HEK293T (cell line): ENCODE data around the gene MAP1LC3A.

Experiments
- CTCF ChIA-PET: fragments of 350-600 bp; formaldehyde crosslinking; extraction: SDS; loops from one replicate; lab custom pipeline; 2021; ENCODE audit warnings: antibody characterized with exemption, inconsistent platforms; lab: Yijun Ruan, JAX
- POLR2A ChIA-PET: fragments of 350-600 bp; formaldehyde crosslinking; extraction: SDS; loops from one replicate; lab custom pipeline; 2020; ENCODE audit warnings: antibody characterized with exemption, inconsistent platforms; lab: Yijun Ruan, JAX
- DNase-seq: peaks from one replicate; pipeline ENCODE4 v3.0.0; 2012; ENCODE audit warnings: mixed read lengths; ENCODE audit errors: extremely low spot score
- ARNT ChIP-seq: fragments of 450-650 bp; IDR thresholded peaks from 2 replicates; pipeline ENCODE4 v1.6.1; 2017; ENCODE audit warnings: mild to moderate bottlenecking
- BHLHE40 ChIP-seq: fragments of 450-650 bp; IDR thresholded peaks from 2 replicates; pipeline ENCODE4 v1.6.1; 2016; ENCODE audit warnings: mild to moderate bottlenecking, moderate library complexity, borderline replicate concordance
- CTBP1 ChIP-seq: fragments of 450-650 bp; IDR thresholded peaks from 2 replicates; pipeline ENCODE4 v1.6.1; 2016; ENCODE audit warnings: borderline replicate concordance
- ELF4 ChIP-seq: fragments of 450-650 bp; IDR thresholded peaks from 2 replicates; pipeline ENCODE4 v1.6.1; 2017; ENCODE audit warnings: antibody characterized with exemption
- FOXA1 ChIP-seq: fragments of 450-650 bp; IDR thresholded peaks from 2 replicates; pipeline ENCODE4 v1.6.1; 2016; ENCODE audit warnings: mild to moderate bottlenecking
- FOXK2 ChIP-seq: fragments of 450-650 bp; IDR thresholded peaks from 2 replicates; pipeline ENCODE4 v1.6.1; 2016; ENCODE audit warnings: mild to moderate bottlenecking
- FOXM1 ChIP-seq: fragments of 450-650 bp; IDR thresholded peaks from 2 replicates; pipeline ENCODE4 v1.6.1; 2017; ENCODE audit warnings: mild to moderate bottlenecking, borderline replicate concordance
- HDGF ChIP-seq: fragments of 450-650 bp; IDR thresholded peaks from 2 replicates; pipeline ENCODE4 v1.6.1; 2017; ENCODE audit warnings: antibody characterized with exemption, borderline replicate concordance
- L3MBTL2 ChIP-seq: fragments of 450-650 bp; conservative IDR thresholded peaks from 2 replicates; pipeline ENCODE4 v1.6.1; 2016; ENCODE audit warnings: mild to moderate bottlenecking
- LEF1 ChIP-seq: fragments of 450-650 bp; IDR thresholded peaks from 2 replicates; pipeline ENCODE4 v1.6.1; 2017; ENCODE audit warnings: mild to moderate bottlenecking, borderline replicate concordance
- NFRKB ChIP-seq: fragments of 450-650 bp; IDR thresholded peaks from 2 replicates; pipeline ENCODE4 v1.6.1; 2016; ENCODE audit warnings: mild to moderate bottlenecking, moderate library complexity
- SP1 ChIP-seq: fragments of 450-650 bp; IDR thresholded peaks from 2 replicates; pipeline ENCODE4 v1.6.1; 2017
- SUZ12 ChIP-seq: fragments of 450-650 bp; IDR thresholded peaks from 2 replicates; pipeline ENCODE4 v1.6.1; 2016; ENCODE audit warnings: mild to moderate bottlenecking
- TARDBP ChIP-seq: fragments of 450-650 bp; IDR thresholded peaks from 2 replicates; pipeline ENCODE4 v1.6.1; 2016
- ZNF384 ChIP-seq: fragments of 450-650 bp; IDR thresholded peaks from 2 replicates; pipeline ENCODE4 v1.6.1; 2016
- TF ChIP-seq, protein P1 (sequence below): fragments of 450-650 bp; IDR thresholded peaks from 2 replicates; pipeline ENCODE4 v1.6.1; 2016

Gene MAP1LC3A

GRCh38 chr20:34595377-34596184 lies 37.1 kb downstream of the MAP1LC3A start:
- TF ChIP-seq FOXK2 (no peak), SUZ12 (no peak), BHLHE40 (no peak), L3MBTL2 (no peak), LEF1 (no peak), FOXA1 (no peak), ZNF384 (no peak), SP1 (no peak)
- ChIA-PET POLR2A (no interaction called here), CTCF (no interaction called here)
- no peak for DNase-seq

DNA sequence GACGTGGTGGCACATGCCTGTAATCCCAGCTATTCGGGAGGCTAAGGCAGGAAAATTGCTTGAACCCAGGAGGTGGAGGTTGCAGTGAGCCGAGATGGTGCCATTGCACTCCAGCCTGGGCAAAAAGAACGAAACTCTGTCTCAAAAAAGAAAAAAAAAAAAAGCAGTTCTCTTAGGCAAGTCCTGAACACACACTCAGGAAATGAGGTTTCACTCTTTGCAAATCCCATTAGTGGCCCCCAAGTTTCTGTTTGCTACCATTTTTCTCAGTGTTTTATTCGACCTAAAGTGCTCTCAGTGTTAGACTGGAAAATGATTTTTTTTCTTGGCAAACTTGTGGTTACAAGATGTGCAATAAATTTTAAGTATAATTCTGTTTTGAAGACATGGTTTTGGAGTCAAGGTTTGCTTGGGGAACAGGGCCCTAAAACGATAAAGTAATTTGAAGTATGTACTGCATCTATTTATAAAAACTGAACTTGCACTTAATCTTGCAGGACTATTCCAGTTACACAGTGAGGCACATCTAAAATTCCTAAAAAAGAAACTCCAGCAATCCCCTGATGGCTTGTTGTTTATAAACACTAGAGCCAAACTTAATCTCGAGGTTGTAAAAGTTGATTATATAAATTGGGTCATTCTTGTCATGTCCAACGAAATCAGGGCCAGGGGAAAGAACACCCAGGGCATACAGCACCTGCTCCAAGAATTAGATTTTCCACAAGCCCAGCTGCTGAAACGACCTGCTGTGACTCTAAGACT lies 42.6 kb downstream of the MAP1LC3A start:
- DNase-seq: no peak
- ChIA-PET POLR2A (no interaction called here), CTCF (no interaction called here)

GRCh38 chr20:34604980-34605788 lies 46.7 kb downstream of the MAP1LC3A start:
- POLR2A ChIA-PET: no interaction called here
- no peak for DNase-seq
- no peak for TF ChIP-seq FOXA1
- no peak for TF ChIP-seq ZNF384
- no peak for TF ChIP-seq BHLHE40
- TF ChIP-seq SUZ12: no peak
- TF ChIP-seq ELF4: no peak
- TF ChIP-seq FOXM1: no peak
- TF ChIP-seq TARDBP: no peak
- no peak for TF ChIP-seq CTBP1
- no peak for TF ChIP-seq FOXK2
- TF ChIP-seq HDGF: no peak
- no peak for TF ChIP-seq L3MBTL2
- TF ChIP-seq LEF1: no peak
- no peak for TF ChIP-seq NFRKB
- TF ChIP-seq, protein P1, sequence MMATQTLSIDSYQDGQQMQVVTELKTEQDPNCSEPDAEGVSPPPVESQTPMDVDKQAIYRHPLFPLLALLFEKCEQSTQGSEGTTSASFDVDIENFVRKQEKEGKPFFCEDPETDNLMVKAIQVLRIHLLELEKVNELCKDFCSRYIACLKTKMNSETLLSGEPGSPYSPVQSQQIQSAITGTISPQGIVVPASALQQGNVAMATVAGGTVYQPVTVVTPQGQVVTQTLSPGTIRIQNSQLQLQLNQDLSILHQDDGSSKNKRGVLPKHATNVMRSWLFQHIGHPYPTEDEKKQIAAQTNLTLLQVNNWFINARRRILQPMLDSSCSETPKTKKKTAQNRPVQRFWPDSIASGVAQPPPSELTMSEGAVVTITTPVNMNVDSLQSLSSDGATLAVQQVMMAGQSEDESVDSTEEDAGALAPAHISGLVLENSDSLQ: no peak
- TF ChIP-seq SP1: no peak
- TF ChIP-seq ARNT: no peak
- CTCF ChIA-PET: no interaction called here

More for the DNA sequence above, 42.6 kb downstream of the MAP1LC3A start:
- TF ChIP-seq L3MBTL2 (no peak), NFRKB (no peak), SUZ12 (no peak), FOXA1 (no peak), ARNT (no peak), TARDBP (no peak), LEF1 (no peak), BHLHE40 (no peak)
- TF ChIP-seq, protein P1: no peak

DNA sequence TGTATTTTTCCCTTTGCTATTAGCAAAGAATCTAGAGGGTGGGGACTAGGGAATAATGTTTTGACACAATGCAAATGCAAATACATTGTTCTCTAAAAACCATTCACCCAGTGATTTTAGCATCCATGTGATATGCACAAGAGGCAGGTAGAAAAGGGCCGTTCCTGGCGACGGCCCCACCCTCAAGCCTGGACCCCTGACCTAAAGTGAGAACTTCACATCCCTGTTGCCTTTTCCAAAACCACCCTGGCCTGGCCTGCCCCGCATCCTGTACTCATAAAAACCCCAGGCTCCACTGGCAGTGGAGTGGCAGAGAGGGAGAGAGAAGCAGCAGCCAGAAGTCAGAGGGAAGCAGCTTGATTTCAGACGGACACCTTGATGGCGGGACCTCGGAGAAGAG lies 48.5 kb downstream of the MAP1LC3A start:
- TF ChIP-seq FOXM1: no peak
- POLR2A ChIA-PET: no interaction called here
- CTCF ChIA-PET: no interaction called here
- no peak for DNase-seq
